IPS-18a (cell line): Measurements from ENCODE around the gene SMIM31.

ENCODE experiments used
- H3K27ac ChIP-seq: one replicate; pipeline ENCODE4 v1.5.1; 2013; ENCODE audit warnings: low read length
- H3K27me3 ChIP-seq: one replicate; pipeline ENCODE4 v1.6.1; 2013; ENCODE audit warnings: mild to moderate bottlenecking, low read length; ENCODE audit not compliant: control insufficient read depth, insufficient read depth
- H3K36me3 ChIP-seq: one replicate; pipeline ENCODE4 v1.6.1; 2013; ENCODE audit warnings: low read depth, low read length; ENCODE audit not compliant: control insufficient read depth
- H3K4me1 ChIP-seq: one replicate; pipeline ENCODE4 v1.6.1; 2013; ENCODE audit warnings: low read depth, low read length; ENCODE audit not compliant: control insufficient read depth
- H3K4me3 ChIP-seq: one replicate; pipeline ENCODE4 v1.5.1; 2013; ENCODE audit warnings: low read length
- H3K9ac ChIP-seq: one replicate; pipeline ENCODE4 v1.6.1; 2013; ENCODE audit warnings: mild to moderate bottlenecking, low read length, moderate library complexity
- H3K9me3 ChIP-seq: one replicate; pipeline ENCODE4 v1.6.1; 2013; ENCODE audit warnings: low read depth, low read length; ENCODE audit not compliant: control insufficient read depth

The SMIM31 gene

DNA sequence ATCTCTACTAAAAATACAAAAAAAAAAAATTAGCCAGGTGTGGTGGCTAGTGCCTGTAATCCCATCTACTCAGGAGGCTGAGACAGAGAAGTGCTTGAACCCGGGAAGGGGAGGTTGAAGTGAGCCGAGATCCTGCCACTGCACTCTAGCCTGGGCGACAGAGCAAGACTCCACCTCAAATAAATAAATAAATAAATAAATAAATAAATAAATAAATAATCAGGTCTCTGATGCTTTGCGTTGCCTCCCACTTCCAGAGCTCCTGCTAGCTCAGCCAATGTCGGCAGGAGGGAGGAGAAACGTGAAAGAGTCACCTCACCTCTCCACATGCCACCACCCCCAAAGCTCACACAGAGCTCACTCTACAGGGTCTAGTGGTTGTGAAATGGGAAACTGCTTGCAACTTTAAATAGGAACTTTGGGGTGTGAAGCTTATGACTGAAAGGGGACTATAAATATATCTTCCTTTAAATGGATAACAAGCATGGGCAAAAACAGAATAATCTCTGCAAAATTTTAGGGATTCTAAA, 7.9 kb downstream of the SMIM31 start:
- Histone ChIP-seq H3K4me3 (no peak overlapping the region), H3K27ac (no peak overlapping the region), H3K36me3 (no peaks in the 10 kb centered on the region), H3K27me3 (no peaks in the 10 kb centered on the region), H3K9me3 (no peaks in the 10 kb centered on the region), H3K9ac (no peak overlapping the region), H3K4me1 (no peaks in the 10 kb centered on the region)

DNA sequence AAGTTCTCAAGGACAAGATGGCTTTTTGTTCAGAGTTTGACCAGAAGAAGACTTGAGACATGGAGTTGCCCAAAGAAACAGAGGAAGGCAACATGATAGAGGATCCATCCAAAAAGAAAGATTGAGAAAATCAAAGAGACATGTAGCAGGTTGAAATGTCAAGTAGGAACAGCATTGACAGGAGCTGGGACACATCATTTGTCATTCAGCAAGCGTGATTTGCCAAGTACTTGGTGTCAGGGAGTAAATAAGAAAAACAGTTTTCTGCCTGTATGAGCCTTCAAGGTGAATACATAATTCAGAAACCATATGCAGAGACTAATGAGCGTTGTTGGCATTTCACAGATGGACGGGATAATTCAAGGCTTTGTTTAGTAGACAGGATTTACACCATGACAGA, 11.2 kb downstream of the SMIM31 start:
- H3K27me3 ChIP-seq: no peaks in the 10 kb centered on the region
- no peak overlapping the region for H3K9ac ChIP-seq
- H3K9me3 ChIP-seq: no peaks in the 10 kb centered on the region
- H3K27ac ChIP-seq: no peak overlapping the region
- no peaks in the 10 kb centered on the region for H3K36me3 ChIP-seq
- no peak overlapping the region for H3K4me3 ChIP-seq
- H3K4me1 ChIP-seq: no peaks in the 10 kb centered on the region

DNA sequence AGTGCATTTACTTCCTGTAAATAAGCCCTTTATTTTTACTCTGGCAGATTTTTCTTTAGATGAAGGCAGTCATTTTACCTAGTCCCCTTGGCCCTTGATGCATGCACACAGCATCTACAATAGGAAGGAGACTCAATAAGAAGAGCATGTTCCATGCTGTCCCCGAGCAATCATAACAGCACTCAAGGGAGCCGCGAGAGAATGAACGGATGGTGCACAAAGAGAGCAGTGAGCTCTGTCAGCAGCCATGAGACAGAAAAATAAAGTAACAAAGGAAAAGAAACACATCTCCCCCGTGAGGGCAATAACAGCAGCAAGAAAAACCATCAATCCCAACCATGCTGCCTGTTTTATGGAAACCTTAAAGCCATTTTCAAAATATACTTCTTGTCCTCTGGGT, 11.9 kb downstream of the SMIM31 start:
- Histone ChIP-seq H3K4me3 (no peak overlapping the region), H3K9ac (no peak overlapping the region), H3K4me1 (no peaks in the 10 kb centered on the region), H3K27ac (no peak overlapping the region), H3K36me3 (no peaks in the 10 kb centered on the region), H3K27me3 (no peaks in the 10 kb centered on the region), H3K9me3 (no peaks in the 10 kb centered on the region)

DNA sequence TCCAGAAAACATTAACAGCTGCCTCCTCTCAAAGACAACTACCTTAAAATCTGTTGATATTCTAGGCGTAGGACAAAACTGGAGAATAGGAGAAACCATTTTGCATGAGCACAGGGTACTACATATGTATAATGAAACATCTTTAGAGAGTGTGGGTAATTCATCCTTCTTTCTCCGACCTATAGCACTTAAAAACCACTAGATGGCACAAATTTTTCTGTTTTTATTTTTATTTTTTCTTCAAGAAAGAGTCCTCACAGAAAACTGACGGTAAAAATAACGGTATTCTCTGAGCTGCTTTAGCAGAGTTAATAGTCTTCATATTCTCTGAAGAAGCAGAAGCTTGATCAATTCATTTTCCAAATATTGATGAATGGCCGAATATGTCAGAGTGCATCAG, 14.6 kb downstream of the SMIM31 start:
- Histone ChIP-seq H3K27ac (no peak overlapping the region), H3K36me3 (no peaks in the 10 kb centered on the region), H3K9me3 (no peaks in the 10 kb centered on the region), H3K27me3 (no peaks in the 10 kb centered on the region), H3K4me1 (no peaks in the 10 kb centered on the region), H3K4me3 (no peak overlapping the region), H3K9ac (no peak overlapping the region)

DNA sequence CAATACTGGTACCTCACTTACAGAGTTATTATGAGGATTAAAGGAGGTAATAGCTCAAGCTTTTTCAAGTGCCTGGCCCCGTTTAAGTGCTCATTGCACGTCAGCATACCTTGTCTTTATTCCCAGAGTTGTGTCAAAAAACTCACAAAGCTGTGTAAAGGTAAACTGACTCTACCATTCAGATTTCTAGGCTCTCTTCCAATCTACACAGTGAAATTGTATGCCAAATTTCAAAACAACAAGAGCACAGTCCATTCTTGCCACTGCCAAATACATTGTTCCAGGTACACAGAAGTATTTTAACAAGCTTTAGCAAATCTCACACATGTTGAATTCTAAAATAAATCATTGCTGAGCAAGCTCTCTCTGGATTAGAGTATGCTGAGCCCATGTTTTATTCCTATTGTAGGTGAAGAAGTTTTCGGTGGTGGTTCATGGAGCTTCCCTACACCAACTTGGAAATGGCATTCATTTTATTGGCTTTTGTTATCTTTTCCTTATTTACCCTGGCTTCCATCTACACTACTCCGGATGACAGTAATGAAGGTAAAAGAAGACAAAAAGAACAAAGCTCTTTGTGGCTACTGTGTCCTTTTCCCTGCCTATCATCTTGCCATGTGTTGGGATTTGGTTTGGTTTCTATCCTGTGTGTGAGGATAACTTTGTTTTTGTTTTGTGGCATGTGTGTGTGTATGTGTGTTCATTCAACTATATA, 16.2 kb downstream of the SMIM31 start:
- Histone ChIP-seq H3K36me3 (no peaks in the 10 kb centered on the region), H3K4me1 (no peaks in the 10 kb centered on the region), H3K4me3 (no peak overlapping the region), H3K9ac (no peak overlapping the region), H3K9me3 (no peaks in the 10 kb centered on the region), H3K27me3 (no peaks in the 10 kb centered on the region), H3K27ac (no peak overlapping the region)

DNA sequence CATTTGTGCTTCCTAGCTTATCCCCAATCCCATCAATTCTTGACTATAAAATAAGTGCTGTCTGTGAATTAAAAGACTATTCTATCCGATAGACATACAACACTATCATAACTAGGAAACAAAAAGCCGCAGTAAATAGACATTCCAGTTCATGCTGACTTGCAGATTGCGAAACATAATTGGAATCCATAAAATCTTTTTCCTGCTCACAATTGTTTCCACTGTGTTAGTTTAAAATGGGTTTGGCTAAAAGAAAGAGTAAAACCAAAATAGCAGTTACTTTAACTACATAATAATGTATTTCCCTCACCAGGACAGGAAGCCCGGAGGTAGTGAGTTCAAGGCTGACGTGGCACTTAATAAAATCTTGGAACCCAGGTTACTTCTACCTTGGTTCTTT, 17.2 kb downstream of the SMIM31 start:
- no peak overlapping the region for H3K27ac ChIP-seq
- H3K4me1 ChIP-seq: no peaks in the 10 kb centered on the region
- H3K36me3 ChIP-seq: no peaks in the 10 kb centered on the region
- no peak overlapping the region for H3K9ac ChIP-seq
- no peak overlapping the region for H3K4me3 ChIP-seq
- no peaks in the 10 kb centered on the region for H3K9me3 ChIP-seq
- H3K27me3 ChIP-seq: no peaks in the 10 kb centered on the region

DNA sequence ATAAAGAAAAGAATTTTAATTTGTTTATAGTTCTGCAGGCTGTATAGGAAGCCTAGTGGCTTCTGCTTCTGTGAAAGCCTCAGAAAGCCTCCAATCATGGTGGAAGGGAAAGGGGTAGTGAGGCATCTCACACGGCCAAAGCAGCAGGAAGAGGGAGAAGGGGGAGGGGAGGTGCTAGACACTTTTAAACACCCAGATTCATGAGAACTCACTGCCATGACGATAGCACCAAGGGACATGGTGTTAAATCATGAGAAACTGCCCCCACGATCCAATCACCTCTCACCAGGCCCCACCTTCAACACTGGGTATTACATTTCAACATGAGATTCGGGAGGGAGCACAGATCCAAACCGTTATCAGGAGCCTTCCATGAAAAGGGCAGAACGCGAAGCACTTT, 18.1 kb downstream of the SMIM31 start:
- Histone ChIP-seq H3K9ac (no peak overlapping the region), H3K27ac (no peak overlapping the region), H3K9me3 (no peaks in the 10 kb centered on the region), H3K27me3 (no peaks in the 10 kb centered on the region), H3K4me1 (no peaks in the 10 kb centered on the region), H3K36me3 (no peaks in the 10 kb centered on the region), H3K4me3 (no peak overlapping the region)

DNA sequence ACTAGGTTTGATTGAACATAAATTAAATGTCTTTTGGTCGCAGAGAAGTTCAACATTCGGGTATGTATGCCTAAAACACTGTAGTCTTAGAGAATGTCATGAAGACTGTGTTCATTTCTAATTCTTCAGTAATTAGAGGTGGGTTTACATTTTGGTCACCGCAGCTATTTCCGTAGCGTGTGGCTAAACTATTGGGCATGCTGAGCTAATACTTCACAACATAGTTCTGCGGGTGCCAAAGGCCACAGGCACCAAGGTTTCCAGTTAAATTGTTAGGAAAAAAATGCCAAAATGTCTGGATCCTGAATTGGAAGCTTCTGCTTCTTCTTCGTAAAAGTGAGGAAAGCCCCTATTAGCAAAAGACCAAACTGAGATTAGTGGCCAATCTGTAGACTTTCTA, 25.1 kb downstream of the SMIM31 start:
- no peaks in the 10 kb centered on the region for H3K27me3 ChIP-seq
- H3K9me3 ChIP-seq: no peaks in the 10 kb centered on the region
- H3K4me1 ChIP-seq: peaks cover 3% of the 10 kb centered on the region
- no peak overlapping the region for H3K27ac ChIP-seq
- no peaks in the 10 kb centered on the region for H3K36me3 ChIP-seq
- no peak overlapping the region for H3K4me3 ChIP-seq
- H3K9ac ChIP-seq: no peak overlapping the region

DNA sequence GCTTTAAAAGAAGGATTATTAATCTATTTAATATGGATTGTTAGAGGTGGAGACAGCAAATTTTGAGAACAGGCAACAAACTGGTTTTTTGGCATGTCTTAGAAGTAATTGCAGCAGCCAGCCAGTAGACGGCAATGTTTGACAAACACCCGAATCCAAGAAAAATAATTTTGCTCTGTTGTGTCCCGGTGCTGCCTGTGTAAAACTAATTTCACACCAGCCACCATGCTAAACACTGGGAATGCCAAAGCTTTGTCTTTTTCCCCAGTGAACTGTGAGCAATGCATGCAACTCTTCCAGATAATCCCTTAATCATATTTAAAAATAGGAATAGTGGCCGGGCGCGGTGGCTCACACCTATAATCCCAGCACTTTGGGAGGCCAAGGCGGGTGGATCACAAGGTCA, 25.9 kb downstream of the SMIM31 start:
- Histone ChIP-seq H3K27ac (no peak overlapping the region), H3K27me3 (no peaks in the 10 kb centered on the region), H3K4me1 (peaks cover 5% of the 10 kb centered on the region), H3K9me3 (no peaks in the 10 kb centered on the region), H3K36me3 (no peaks in the 10 kb centered on the region), H3K9ac (no peak overlapping the region), H3K4me3 (no peak overlapping the region)

DNA sequence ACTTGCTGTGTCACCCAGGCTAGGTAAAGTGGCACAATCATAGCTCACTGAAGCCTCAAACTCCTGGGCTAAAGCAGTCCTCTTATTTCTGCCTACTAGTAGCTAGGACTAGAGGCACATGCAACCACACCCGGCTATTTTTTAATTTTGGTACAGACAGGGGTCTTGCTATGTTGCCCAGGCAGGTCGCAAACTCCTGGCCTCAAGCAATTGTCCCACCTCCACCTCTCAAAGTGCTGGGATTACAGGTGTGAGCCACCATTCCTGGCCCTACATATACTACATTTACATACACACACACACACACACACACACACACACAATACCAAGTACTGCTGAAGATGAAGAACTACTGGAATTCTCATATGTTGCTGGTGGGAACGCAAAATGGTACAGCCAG, 26.9 kb downstream of the SMIM31 start:
- H3K27ac ChIP-seq: no peak overlapping the region
- no peaks in the 10 kb centered on the region for H3K9me3 ChIP-seq
- no peak overlapping the region for H3K4me3 ChIP-seq
- H3K36me3 ChIP-seq: no peaks in the 10 kb centered on the region
- no peaks in the 10 kb centered on the region for H3K27me3 ChIP-seq
- H3K9ac ChIP-seq: no peak overlapping the region
- H3K4me1 ChIP-seq: peaks cover 5% of the 10 kb centered on the region

DNA sequence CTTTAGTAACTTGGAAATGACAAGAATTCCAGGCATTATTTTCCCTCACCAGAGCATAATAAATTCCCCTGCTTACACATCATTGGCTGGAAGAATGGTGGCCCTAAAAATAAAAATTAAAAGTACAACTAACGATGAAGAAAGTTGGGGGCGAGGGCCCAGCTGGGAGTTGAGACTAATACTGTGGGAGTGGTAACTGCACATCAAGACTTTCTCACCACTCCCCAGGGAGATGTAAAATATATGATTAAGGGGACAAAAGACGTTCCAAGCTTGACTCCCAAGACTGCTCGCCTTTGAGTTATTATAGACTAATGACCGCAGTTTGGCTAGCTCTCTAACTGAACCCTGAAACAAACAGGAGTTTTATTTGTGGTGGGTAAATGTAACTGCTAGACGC, 30.0 kb downstream of the SMIM31 start:
- H3K4me1 ChIP-seq: peaks cover 5% of the 10 kb centered on the region
- no peak overlapping the region for H3K27ac ChIP-seq
- no peaks in the 10 kb centered on the region for H3K27me3 ChIP-seq
- H3K4me3 ChIP-seq: no peak overlapping the region
- H3K9ac ChIP-seq: no peak overlapping the region
- no peaks in the 10 kb centered on the region for H3K9me3 ChIP-seq
- H3K36me3 ChIP-seq: no peaks in the 10 kb centered on the region

DNA sequence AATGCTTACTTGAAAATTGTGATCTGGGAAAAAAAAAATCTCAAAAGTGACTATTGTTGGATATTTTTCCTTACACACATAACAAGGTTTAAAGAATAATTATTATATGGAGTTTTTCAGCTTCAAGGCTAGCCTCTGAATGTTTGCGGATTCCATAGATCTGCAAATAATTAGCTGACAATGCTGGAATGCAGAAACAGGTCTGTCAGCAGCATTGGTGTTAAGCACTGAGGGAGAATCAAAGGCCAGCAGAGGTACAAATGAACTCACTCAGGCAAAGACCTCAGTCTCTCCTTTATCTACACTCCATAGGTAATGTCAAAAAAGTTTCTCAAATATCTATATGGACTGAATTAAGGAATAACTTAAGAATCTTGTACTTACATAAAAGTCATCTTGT, 35.1 kb downstream of the SMIM31 start:
- Histone ChIP-seq H3K9me3 (no peaks in the 10 kb centered on the region), H3K4me1 (peaks cover 12% of the 10 kb centered on the region), H3K4me3 (no peak overlapping the region), H3K27me3 (no peaks in the 10 kb centered on the region), H3K36me3 (no peaks in the 10 kb centered on the region), H3K9ac (no peak overlapping the region), H3K27ac (no peak overlapping the region)
